Measurements from ENCODE around the gene MALSU1.

Gene MALSU1

DNA sequence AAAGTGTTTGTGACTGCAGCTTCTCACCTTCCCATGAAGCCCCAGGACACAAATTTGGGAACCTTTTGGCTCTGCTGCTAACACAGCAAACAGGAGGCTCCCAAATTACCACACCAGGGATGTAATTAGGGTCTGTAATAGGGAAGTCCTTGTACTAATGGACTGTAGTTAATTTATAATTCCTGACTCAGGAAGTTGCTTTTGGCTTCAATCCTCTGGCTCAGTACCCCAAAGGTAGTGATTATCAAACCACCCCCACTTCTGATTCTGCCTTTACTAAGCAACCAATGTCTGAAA is 3.8 kb upstream of the MALSU1 start:
- TF ChIP-seq FOXP2 (optimal IDR thresholded peaks at IDR 0.05; ENCODE audit: borderline replicate concordance, extremely low read depth, extremely low read length, insufficient read depth): no peak
- TF ChIP-seq, protein P1, sequence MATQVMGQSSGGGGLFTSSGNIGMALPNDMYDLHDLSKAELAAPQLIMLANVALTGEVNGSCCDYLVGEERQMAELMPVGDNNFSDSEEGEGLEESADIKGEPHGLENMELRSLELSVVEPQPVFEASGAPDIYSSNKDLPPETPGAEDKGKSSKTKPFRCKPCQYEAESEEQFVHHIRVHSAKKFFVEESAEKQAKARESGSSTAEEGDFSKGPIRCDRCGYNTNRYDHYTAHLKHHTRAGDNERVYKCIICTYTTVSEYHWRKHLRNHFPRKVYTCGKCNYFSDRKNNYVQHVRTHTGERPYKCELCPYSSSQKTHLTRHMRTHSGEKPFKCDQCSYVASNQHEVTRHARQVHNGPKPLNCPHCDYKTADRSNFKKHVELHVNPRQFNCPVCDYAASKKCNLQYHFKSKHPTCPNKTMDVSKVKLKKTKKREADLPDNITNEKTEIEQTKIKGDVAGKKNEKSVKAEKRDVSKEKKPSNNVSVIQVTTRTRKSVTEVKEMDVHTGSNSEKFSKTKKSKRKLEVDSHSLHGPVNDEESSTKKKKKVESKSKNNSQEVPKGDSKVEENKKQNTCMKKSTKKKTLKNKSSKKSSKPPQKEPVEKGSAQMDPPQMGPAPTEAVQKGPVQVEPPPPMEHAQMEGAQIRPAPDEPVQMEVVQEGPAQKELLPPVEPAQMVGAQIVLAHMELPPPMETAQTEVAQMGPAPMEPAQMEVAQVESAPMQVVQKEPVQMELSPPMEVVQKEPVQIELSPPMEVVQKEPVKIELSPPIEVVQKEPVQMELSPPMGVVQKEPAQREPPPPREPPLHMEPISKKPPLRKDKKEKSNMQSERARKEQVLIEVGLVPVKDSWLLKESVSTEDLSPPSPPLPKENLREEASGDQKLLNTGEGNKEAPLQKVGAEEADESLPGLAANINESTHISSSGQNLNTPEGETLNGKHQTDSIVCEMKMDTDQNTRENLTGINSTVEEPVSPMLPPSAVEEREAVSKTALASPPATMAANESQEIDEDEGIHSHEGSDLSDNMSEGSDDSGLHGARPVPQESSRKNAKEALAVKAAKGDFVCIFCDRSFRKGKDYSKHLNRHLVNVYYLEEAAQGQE (IDR thresholded peaks at IDR 0.05; ENCODE audit: insufficient read depth in 1 of 2, low read depth in 2 of 2, low read length in 2 of 2): no peak
- TF ChIP-seq POLR2AphosphoS5 (IDR thresholded peaks at IDR 0.05; ENCODE audit: low read depth, low read length): no peak
- TF ChIP-seq TAF1 (IDR thresholded peaks at IDR 0.05; ENCODE audit: borderline replicate concordance, insufficient read depth, low read length): no peak
- TF ChIP-seq SIN3A (IDR thresholded peaks at IDR 0.05; ENCODE audit: borderline replicate concordance, insufficient read depth, low read length): no peak

DNA sequence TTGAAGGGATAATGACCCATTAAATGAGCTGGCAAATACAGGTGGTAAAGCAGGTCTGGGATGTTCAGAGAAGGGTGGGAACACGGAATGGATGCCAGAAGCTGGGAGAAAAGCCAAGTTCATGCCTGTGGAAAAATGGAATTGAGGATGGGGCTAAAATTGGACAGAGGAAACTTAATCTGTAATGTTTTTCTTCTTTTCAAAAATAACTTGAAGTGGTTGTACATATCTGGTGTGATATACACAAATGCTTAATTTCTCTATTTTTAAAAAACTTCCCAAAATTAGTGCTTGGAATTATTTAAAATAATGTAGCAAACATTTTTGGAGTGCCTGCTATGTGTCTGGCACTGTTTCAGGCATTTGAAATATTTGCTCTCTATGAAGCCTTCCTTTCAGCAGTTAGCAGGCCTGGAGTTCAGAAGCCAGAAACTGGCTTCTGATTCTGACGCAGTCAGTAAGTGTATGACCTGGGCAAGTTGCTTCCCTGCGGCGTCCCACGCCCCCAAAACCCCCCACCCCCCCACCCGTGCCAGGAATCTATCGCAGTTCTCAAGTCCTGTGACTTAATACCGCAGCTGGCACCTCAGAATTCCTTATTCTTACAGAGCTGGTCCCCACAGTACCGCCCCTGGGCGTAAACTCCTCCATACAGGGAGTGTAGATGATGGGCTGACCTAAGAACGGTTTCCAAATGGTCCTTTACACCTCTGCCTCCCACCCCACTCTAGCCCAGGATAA is 828 bp upstream of the MALSU1 start:
- TF ChIP-seq FOXP2 (optimal IDR thresholded peaks at IDR 0.05; ENCODE audit: borderline replicate concordance, extremely low read depth, extremely low read length, insufficient read depth) (no peak), SIN3A (IDR thresholded peaks at IDR 0.05; ENCODE audit: borderline replicate concordance, insufficient read depth, low read length) (no peak), TAF1 (IDR thresholded peaks at IDR 0.05; ENCODE audit: borderline replicate concordance, insufficient read depth, low read length) (no peak), POLR2AphosphoS5 (IDR thresholded peaks at IDR 0.05; ENCODE audit: low read depth, low read length) (no peak)
- TF ChIP-seq, protein P1 (IDR thresholded peaks at IDR 0.05; ENCODE audit: insufficient read depth in 1 of 2, low read depth in 2 of 2, low read length in 2 of 2): no peak

DNA sequence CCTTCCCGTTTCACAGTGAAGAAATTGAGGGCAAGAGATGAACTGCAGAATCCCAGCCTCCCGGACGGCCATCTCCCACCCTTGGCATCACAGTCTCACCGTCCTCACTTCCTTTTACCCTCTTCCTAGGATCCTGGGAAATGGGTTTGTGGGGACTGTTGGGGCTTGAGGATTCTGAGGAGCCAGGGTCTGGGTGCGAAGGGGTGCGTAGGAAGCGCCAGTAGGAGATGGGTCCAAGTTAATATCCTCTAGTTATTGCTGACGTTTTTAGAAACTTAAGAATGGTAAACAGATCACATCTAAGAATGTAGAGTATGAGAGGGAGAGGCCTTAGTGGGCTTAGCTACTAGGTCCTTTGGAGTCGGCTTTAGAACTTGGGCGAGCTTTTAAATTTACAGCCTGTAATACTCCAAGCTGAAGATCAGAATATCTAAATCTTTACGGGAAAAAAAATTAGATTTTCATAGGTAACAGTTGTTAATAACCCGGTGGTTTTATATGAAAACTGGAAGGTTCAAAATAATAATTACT is 696 bp downstream of the MALSU1 start:
- no peak for TF ChIP-seq SIN3A (IDR thresholded peaks at IDR 0.05; ENCODE audit: borderline replicate concordance, insufficient read depth, low read length)
- TF ChIP-seq FOXP2 (optimal IDR thresholded peaks at IDR 0.05; ENCODE audit: borderline replicate concordance, extremely low read depth, extremely low read length, insufficient read depth): no peak
- no peak for TF ChIP-seq TAF1 (IDR thresholded peaks at IDR 0.05; ENCODE audit: borderline replicate concordance, insufficient read depth, low read length)
- TF ChIP-seq, protein P1 (IDR thresholded peaks at IDR 0.05; ENCODE audit: insufficient read depth in 1 of 2, low read depth in 2 of 2, low read length in 2 of 2): no peak
- no peak for TF ChIP-seq POLR2AphosphoS5 (IDR thresholded peaks at IDR 0.05; ENCODE audit: low read depth, low read length)

DNA sequence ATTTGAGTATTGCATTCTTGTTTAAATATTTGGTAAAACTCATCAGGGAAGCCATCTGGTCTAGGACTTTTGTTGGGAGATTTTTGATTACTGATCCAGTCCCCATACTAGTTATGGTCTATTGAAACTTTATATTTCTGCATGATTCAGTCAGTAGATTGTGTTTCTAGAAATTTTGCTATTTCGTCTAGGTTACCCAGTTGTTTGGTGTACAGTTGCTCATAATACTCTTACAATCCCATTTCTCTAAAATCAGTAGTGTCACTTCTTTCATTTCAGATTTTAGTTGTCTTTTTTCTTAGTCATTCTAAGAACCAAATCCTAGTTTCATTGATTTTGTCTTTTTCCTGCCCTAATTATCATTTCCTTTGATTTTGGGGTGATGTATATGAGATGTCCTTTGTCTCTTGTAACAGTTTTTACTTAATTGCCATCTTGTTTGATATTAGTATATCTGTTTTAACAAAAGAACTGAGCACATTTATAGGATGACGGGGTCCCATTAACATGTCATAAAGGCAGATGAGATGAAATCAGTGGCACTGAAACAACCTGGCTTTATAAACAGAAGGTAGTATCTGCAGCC is 7.9 kb downstream of the MALSU1 start:
- no peak for TF ChIP-seq POLR2AphosphoS5 (IDR thresholded peaks at IDR 0.05; ENCODE audit: low read depth, low read length)
- no peak for TF ChIP-seq TAF1 (IDR thresholded peaks at IDR 0.05; ENCODE audit: borderline replicate concordance, insufficient read depth, low read length)
- TF ChIP-seq SIN3A (IDR thresholded peaks at IDR 0.05; ENCODE audit: borderline replicate concordance, insufficient read depth, low read length): no peak
- TF ChIP-seq, protein P1 (IDR thresholded peaks at IDR 0.05; ENCODE audit: insufficient read depth in 1 of 2, low read depth in 2 of 2, low read length in 2 of 2): no peak
- TF ChIP-seq FOXP2 (optimal IDR thresholded peaks at IDR 0.05; ENCODE audit: borderline replicate concordance, extremely low read depth, extremely low read length, insufficient read depth): no peak
